Ovary (tissue), 3 donors: ENCODE measurements around the gene ANG.

Source experiments
- CTCF ChIP-seq, 3 donors: fragments of 450-650 bp in 2 of 3; fragments of 200-600 bp in 1 of 3; IDR thresholded peaks; one replicate each; pipeline versions ENCODE4 v1.5.1 to v1.8.0; 2016 to 2022; ENCODE audit warnings: antibody characterized with exemption in 3 of 3, mild to moderate bottlenecking in 1 of 3
- EP300 ChIP-seq: sonication (generic); formaldehyde crosslinking; IDR thresholded peaks from one replicate; pipeline ENCODE4 v1.6.1; 2017; ENCODE audit warnings: antibody characterized with exemption
- POLR2A ChIP-seq: fragments of 450-650 bp; IDR thresholded peaks from one replicate; pipeline ENCODE4 v1.6.1; 2017; ENCODE audit warnings: antibody characterized with exemption, mild to moderate bottlenecking, moderate library complexity
- donor health status: DM: no; HTN: no; CAD: no.

- TF ChIP-seq CTCF (IDR thresholded peaks at IDR 0.05) (no peak), POLR2A (no peak), EP300 (no peak)
These were observed 32.7 kb upstream of the ANG start for GRCh38 chr14:20655851-20656250.
